HepG2 (cell line): ENCODE results near the gene SLC38A3. TPM values are rescaled to one million over a fixed set of nuclear protein-coding genes. Genes with fewer than 3 reads are reported as not detected.

ENCODE experiments used
- PPARG ChIP-seq: conservative IDR thresholded peaks from 2 replicates; pipeline ENCODE4 v1.6.1; 2016; ENCODE audit warnings: missing biosample characterization, missing genetic modification reagents
- SMARCC2 ChIP-seq: fragments of 450-650 bp; IDR thresholded peaks from 2 replicates; pipeline ENCODE4 v1.6.1; 2017; ENCODE audit warnings: antibody characterized with exemption, mild to moderate bottlenecking
- TEAD3 ChIP-seq: optimal IDR thresholded peaks from 2 replicates; pipeline ENCODE3; 2016; ENCODE audit warnings: borderline replicate concordance
- ZNF451 ChIP-seq: sonication (generic); formaldehyde crosslinking; IDR thresholded peaks from 2 replicates; pipeline ENCODE4 v1.5.0; 2020; ENCODE audit warnings: mild to moderate bottlenecking, missing genetic modification reagents
- ZNF484 ChIP-seq: sonication (generic); formaldehyde crosslinking; IDR thresholded peaks from 2 replicates; pipeline ENCODE4 v1.5.1; 2020; ENCODE audit warnings: mild to moderate bottlenecking, low read depth, missing genetic modification reagents, borderline replicate concordance
- ZNF562 ChIP-seq: sonication (generic); formaldehyde crosslinking; IDR thresholded peaks from 2 replicates; pipeline ENCODE4 v1.8.0; 2022; ENCODE audit warnings: missing genetic modification reagents, borderline replicate concordance
- ZNF792 ChIP-seq: IDR thresholded peaks from 2 replicates; pipeline ENCODE4 v1.6.1; 2016
- polyA plus RNA-seq, 8 experiments: library from polyadenylated mRNA; depleted of rRNA in 3 of 8; stranded (reverse) in 7 of 8; unstranded in 1 of 8; fragments of >200 nt; fragmentation: Illumina TruSeq in 4 of 8; extraction: Trizol in 4 of 8; gene quantifications; 2 replicates each; pipeline versions ENCODE4 v1.2.1 to v1.2.3, GENCODE V29; 2011 to 2016; ENCODE audit warnings: low read depth in 4 of 8, missing spikeins in 1 of 8, mixed read lengths in 1 of 8; ENCODE audit not compliant: insufficient read depth in 1 of 8
- total RNA-seq, 5 experiments: library from RNA; depleted of rRNA; stranded (reverse); fragments of >200 nt; fragmentation: Illumina TruSeq; extraction: Trizol; gene quantifications; 2 replicates each; pipeline ENCODE4 v1.2.3, GENCODE V29; 2016; ENCODE audit warnings: low read depth in 1 of 5
- TF ChIP-seq, protein P1 (sequence below): sonication (generic); formaldehyde crosslinking; IDR thresholded peaks from 2 replicates; pipeline ENCODE4 v1.9.0; 2022; ENCODE audit warnings: low read depth, missing genetic modification reagents
- TF ChIP-seq, protein P2 (sequence below): sonication (generic); formaldehyde crosslinking; IDR thresholded peaks from 2 replicates; pipeline ENCODE4 v1.4.0; 2020; ENCODE audit warnings: mild to moderate bottlenecking, missing genetic modification reagents
- TF ChIP-seq, protein P3 (sequence below): sonication (generic); formaldehyde crosslinking; IDR thresholded peaks from 2 replicates; pipeline ENCODE4 v1.4.0; 2020; ENCODE audit warnings: missing genetic modification reagents
- TF ChIP-seq, protein P4 (sequence below): sonication (generic); formaldehyde crosslinking; IDR thresholded peaks from 2 replicates; pipeline ENCODE4 v1.4.0; 2020; ENCODE audit warnings: missing genetic modification reagents
- TF ChIP-seq, protein P5 (sequence below): IDR thresholded peaks from 2 replicates; pipeline ENCODE4 v1.6.1; 2016; ENCODE audit warnings: low read depth, borderline replicate concordance

SLC38A3 gene
- total and polyA plus RNA-seq, 2 of the 13 experiments (the other 11 are each of a cell fraction or from before 2014, with no cell fraction given), result 29.8 to 164 TPM

DNA sequence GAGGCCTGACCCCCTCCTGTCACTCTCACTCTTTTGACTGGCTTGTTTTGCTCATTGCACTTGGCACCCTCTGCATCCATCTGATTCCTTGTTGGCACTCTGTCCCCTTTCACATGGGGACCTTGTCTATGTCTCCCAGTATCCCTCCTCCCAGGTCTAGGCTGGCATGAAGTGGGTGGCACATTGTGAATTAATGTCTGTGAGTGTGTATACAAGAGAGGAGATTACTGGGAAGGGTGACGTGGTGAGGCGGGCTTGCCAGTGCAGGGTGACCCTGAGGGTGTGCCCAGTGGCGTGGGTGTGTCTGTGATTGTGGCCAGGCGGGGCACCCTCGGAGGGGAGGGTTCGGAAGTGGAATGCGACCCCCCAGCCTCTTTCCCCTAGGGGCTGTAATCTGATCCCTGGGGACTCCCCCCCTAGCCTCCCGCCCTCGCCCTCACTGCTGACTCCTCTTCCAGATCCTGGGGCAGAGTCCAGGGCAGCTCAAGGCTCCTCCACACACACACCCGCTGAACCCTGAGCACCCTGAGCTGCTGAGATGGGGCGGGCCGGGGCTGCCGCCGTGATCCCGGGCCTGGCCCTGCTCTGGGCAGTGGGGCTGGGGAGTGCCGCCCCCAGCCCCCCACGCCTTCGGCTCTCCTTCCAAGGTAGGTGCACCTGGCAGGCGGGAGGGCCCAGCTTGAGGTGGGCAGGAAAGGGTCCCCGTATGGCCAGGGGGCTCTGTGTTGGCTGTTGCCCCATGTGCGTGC, 63.8 kb downstream of the SLC38A3 start, which contains the start of gene SEMA3B (continued):
- TF ChIP-seq, protein P1, sequence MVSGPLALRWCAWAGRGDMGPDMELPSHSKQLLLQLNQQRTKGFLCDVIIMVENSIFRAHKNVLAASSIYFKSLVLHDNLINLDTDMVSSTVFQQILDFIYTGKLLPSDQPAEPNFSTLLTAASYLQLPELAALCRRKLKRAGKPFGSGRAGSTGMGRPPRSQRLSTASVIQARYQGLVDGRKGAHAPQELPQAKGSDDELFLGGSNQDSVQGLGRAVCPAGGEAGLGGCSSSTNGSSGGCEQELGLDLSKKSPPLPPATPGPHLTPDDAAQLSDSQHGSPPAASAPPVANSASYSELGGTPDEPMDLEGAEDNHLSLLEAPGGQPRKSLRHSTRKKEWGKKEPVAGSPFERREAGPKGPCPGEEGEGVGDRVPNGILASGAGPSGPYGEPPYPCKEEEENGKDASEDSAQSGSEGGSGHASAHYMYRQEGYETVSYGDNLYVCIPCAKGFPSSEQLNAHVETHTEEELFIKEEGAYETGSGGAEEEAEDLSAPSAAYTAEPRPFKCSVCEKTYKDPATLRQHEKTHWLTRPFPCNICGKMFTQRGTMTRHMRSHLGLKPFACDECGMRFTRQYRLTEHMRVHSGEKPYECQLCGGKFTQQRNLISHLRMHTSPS (CRISPR knock-in tag), result peak; percentile 96
- TF ChIP-seq, protein P2, sequence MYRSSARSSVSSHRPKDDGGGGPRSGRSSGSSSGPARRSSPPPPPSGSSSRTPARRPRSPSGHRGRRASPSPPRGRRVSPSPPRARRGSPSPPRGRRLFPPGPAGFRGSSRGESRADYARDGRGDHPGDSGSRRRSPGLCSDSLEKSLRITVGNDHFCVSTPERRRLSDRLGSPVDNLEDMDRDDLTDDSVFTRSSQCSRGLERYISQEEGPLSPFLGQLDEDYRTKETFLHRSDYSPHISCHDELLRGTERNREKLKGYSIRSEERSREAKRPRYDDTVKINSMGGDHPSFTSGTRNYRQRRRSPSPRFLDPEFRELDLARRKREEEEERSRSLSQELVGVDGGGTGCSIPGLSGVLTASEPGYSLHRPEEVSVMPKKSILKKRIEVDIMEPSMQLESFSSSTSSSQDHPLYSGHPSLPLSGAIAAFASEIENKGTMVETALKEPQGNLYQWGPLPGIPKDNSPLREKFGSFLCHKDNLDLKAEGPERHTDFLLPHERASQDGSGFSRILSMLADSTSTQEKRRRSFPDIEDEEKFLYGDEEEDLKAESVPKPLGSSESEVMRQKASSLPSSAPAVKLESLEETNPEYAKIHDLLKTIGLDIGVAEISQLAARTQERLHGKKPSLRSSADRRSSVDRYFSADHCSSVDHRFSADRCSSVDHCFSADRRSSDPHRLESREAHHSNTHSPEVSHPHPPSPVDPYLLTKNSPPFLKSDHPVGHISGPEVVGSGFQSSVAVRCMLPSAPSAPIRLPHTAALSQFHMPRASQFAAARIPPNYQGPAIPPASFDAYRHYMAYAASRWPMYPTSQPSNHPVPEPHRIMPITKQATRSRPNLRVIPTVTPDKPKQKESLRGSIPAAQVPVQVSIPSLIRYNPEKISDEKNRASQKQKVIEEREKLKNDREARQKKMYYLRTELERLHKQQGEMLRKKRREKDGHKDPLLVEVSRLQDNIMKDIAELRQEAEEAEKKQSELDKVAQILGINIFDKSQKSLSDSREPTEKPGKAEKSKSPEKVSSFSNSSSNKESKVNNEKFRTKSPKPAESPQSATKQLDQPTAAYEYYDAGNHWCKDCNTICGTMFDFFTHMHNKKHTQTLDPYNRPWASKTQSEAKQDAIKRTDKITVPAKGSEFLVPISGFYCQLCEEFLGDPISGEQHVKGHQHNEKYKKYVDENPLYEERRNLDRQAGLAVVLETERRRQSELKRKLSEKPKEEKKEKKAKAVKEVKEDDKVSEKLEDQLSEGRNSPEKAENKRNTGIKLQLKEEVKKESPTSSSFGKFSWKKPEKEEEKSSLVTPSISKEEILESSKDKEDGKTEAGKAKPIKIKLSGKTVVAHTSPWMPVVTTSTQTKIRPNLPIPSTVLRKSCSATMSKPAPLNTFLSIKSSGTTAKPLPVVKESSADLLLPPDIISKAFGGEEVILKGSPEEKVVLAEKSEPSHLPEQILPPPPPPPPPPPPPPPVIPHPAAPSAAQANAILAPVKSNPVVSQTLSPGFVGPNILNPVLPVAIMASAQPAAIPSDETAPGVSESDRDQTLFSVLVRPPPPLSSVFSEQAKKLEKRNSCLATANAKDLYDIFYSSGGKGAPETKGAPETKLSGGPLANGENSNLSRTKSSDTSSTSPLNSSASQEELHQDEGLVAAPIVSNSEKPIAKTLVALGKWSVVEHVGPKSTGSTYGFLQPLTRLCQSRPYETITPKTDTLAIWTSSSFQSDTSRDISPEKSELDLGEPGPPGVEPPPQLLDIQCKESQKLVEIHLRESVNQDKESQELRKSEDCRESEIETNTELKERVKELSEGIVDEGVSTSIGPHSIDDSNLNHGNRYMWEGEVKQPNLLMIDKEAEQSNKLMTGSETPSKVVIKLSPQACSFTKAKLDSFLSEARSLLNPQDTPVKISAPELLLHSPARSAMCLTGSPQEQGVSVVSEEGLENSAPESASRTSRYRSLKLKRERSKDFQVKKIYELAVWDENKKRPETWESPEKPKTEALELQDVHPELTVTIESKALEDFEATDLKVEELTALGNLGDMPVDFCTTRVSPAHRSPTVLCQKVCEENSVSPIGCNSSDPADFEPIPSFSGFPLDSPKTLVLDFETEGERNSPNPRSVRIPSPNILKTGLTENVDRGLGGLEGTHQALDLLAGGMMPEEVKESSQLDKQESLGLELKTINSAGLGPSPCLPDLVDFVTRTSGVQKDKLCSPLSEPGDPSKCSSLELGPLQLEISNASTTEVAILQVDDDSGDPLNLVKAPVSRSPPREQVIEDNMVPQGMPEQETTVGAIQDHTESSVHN (CRISPR knock-in tag), result no peak
- TF ChIP-seq ZNF792 (CRISPR knock-in tag), result peak; percentile 42
- TF ChIP-seq, protein P3, sequence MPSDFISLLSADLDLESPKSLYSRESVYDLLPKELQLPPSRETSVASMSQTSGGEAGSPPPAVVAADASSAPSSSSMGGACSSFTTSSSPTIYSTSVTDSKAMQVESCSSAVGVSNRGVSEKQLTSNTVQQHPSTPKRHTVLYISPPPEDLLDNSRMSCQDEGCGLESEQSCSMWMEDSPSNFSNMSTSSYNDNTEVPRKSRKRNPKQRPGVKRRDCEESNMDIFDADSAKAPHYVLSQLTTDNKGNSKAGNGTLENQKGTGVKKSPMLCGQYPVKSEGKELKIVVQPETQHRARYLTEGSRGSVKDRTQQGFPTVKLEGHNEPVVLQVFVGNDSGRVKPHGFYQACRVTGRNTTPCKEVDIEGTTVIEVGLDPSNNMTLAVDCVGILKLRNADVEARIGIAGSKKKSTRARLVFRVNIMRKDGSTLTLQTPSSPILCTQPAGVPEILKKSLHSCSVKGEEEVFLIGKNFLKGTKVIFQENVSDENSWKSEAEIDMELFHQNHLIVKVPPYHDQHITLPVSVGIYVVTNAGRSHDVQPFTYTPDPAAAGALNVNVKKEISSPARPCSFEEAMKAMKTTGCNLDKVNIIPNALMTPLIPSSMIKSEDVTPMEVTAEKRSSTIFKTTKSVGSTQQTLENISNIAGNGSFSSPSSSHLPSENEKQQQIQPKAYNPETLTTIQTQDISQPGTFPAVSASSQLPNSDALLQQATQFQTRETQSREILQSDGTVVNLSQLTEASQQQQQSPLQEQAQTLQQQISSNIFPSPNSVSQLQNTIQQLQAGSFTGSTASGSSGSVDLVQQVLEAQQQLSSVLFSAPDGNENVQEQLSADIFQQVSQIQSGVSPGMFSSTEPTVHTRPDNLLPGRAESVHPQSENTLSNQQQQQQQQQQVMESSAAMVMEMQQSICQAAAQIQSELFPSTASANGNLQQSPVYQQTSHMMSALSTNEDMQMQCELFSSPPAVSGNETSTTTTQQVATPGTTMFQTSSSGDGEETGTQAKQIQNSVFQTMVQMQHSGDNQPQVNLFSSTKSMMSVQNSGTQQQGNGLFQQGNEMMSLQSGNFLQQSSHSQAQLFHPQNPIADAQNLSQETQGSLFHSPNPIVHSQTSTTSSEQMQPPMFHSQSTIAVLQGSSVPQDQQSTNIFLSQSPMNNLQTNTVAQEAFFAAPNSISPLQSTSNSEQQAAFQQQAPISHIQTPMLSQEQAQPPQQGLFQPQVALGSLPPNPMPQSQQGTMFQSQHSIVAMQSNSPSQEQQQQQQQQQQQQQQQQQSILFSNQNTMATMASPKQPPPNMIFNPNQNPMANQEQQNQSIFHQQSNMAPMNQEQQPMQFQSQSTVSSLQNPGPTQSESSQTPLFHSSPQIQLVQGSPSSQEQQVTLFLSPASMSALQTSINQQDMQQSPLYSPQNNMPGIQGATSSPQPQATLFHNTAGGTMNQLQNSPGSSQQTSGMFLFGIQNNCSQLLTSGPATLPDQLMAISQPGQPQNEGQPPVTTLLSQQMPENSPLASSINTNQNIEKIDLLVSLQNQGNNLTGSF, result no peak
- no peak for TF ChIP-seq SMARCC2
- no peak for TF ChIP-seq ZNF562 (CRISPR knock-in tag)
- TF ChIP-seq, protein P4, sequence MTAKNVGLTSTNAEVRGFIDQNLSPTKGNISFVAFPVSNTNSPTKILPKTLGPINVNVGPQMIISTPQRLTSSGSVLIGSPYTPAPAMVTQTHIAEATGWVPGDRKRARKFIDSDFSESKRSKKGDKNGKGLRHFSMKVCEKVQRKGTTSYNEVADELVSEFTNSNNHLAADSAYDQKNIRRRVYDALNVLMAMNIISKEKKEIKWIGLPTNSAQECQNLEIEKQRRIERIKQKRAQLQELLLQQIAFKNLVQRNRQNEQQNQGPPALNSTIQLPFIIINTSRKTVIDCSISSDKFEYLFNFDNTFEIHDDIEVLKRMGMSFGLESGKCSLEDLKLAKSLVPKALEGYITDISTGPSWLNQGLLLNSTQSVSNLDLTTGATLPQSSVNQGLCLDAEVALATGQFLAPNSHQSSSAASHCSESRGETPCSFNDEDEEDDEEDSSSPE (CRISPR knock-in tag), result no peak
- TF ChIP-seq PPARG (CRISPR knock-in tag), result no peak
- TF ChIP-seq TEAD3 (CRISPR knock-in tag), result peak; percentile 85
- TF ChIP-seq, protein P5, sequence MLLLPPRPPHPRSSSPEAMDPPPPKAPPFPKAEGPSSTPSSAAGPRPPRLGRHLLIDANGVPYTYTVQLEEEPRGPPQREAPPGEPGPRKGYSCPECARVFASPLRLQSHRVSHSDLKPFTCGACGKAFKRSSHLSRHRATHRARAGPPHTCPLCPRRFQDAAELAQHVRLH, result no peak
- no peak for TF ChIP-seq ZNF451 (CRISPR knock-in tag)
- no peak for TF ChIP-seq ZNF484
